Islet precursor cell (in vitro differentiated cells): ENCODE measurements around the gene LRP1-AS.

Source experiments
- DNase-seq: peaks from one replicate; pipeline ENCODE4 v3.0.0-alpha.2; 2018

Gene LRP1-AS

DNA sequence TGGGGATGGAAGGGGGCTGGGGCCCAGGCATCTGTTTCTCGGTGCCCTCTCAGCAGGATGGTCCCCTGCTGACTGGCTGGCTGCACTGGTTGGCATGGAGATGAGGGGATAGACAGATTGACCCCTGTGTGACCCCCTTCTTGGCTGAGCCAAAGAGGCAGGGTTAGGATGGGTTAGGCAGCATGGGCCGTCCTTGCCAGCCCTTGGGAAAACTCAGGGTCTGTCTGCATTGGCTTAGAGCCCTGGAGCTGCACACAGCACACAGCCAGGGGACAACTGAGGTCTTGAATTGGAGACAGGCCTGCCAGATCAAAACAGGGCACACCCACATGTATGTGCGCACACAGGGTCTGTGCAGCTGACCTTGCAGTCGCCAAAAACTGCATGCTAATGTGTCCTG, 11.2 kb upstream of the LRP1-AS start:
- DNase-seq, result no peak

DNA sequence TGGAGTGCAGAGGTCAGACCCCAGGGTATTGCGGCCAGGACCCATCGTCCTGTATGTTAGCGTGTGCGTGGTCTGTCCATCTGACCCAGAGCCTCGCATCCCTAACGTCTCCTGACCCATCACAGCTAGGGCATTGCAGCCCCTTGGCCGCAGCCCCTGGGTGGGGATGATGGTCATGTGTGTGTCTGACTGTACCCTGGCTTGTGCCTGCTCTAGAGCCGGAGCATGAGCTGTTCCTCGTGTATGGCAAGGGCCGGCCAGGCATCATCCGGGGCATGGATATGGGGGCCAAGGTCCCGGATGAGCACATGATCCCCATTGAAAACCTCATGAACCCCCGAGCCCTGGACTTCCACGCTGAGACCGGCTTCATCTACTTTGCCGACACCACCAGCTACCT, 10.8 kb upstream of the LRP1-AS start:
- no peak for DNase-seq

- DNase-seq, result no peak
Observed at GRCh38 chr12:57157588-57158173, 10.3 kb upstream of the LRP1-AS start.

DNA sequence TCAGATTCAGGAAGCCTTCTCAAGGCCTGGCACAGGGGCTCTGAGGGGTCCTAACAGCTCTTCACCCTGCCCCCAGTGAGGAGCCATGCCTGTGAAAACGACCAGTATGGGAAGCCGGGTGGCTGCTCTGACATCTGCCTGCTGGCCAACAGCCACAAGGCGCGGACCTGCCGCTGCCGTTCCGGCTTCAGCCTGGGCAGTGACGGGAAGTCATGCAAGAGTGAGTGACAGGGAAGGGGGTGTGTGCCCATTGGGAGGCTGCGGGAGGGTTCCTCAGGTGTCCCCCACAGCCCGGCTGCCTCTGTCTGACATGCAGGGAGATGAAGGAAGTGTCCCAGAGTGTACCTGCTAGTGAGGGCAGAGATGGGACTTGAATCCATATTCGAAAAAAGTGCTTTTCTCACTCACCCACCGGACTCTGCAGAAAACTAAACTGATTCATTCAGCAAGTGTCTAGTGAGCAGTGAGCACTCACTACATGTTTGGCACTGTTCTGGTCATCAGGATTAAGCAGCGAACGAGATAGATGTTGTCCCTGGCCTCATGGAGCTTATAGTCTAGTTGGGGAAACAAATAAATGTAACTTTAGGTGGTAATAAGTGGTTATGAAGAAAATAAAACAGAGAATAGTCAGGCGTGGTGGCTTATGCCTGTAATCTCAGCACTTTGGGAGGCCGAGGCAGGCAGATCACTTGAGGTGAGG, 9.4 kb upstream of the LRP1-AS start:
- DNase-seq, result no peak

DNA sequence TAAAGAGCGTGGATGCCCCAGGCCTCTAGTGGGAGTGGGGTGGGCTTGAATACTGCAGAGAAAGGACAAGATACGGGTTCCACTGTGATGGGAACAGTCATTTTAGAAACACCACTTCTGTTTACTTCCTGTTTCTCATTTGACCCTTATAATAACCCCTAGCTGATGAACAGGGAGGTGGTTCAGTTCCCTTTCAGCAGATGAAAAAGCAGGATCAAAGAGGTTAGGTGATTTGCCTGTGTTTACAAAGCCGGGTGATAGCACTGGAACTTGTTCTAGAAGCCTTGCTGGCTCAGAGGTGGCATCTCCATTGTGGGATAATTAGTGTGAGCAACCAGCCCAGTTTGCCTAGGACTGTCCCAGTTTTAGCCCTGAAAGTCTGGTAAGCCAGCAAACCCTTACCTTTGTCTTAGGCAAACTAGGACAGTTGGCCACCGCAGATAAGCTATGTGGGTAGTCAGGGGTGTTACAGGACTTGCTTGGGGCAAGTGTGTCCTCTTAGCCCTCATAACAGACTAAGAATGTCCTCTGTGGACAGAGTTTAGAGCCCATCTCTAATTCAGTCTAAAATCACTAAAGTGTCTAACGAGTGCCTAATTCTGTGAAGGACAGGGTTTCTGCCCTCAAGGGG, 7.5 kb upstream of the LRP1-AS start:
- DNase-seq, result no peak

- DNase-seq, result no peak
Observed at GRCh38 chr12:57154076-57154475, 6.7 kb upstream of the LRP1-AS start.

- DNase-seq, result no peak
Observed at GRCh38 chr12:57153415-57153997, 6.1 kb upstream of the LRP1-AS start.

- DNase-seq, result no peak
Observed at GRCh38 chr12:57152639-57153038, 5.2 kb upstream of the LRP1-AS start.

GRCh38 chr12:57151741-57152630, 4.6 kb upstream of the LRP1-AS start:
- DNase-seq, result no peak

DNA sequence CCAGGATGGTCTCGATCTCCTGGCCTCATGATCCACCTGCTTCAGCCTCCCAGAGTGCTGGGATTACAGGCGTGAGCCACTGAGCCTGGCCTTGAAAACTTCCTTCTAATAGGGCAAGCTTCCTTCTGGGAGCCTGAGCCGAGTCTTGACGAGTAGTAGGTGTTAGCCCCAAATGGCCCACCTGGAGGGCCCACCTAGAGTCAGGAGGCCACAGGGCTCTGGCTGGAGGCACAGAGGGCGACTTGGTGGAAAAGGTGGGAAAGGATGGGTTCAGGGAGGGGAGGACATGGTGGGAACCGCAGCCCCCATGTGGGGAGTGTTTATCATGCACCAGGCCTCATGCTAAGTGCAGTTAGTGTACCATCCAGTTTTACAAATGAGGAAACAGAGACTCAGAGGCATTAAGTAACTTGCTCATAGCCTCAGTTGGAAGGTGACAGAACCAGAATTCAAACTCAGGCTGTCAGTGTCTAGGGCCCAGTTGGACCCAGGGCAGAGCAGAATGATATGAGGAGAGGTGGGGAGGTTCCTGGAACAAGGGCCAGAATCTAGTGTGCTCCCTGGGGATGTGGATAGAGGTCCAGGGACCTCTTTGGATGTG, 3.1 kb upstream of the LRP1-AS start:
- no peak for DNase-seq

- no peak for DNase-seq
Observed at GRCh38 chr12:57149245-57149900, 2.0 kb upstream of the LRP1-AS start.

GRCh38 chr12:57148469-57149244, 1.2 kb upstream of the LRP1-AS start:
- DNase-seq, result no peak

GRCh38 chr12:57146092-57146491, 1.3 kb downstream of the LRP1-AS start:
- no peak for DNase-seq

GRCh38 chr12:57145460-57146059, 1.9 kb downstream of the LRP1-AS start:
- DNase-seq, result no peak

DNA sequence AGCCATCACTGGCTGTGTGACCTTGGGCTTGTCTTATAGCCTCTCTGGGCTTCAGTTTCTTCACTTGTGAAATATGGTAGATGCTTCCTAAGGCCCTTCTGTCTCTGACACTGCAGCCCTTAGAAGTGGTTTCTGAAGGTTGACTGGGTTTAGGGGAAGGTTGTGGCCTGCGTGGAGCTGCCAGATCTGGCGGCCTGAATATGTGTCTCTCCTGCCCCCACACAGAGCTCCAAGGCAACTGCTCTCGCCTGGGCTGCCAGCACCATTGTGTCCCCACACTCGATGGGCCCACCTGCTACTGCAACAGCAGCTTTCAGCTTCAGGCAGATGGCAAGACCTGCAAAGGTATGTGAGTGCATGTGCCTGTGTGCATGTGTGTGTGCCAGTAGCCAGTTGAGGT, 4.0 kb downstream of the LRP1-AS start:
- no peak for DNase-seq

- no peak for DNase-seq
Observed at GRCh38 chr12:57142727-57143126, 4.7 kb downstream of the LRP1-AS start.

DNA sequence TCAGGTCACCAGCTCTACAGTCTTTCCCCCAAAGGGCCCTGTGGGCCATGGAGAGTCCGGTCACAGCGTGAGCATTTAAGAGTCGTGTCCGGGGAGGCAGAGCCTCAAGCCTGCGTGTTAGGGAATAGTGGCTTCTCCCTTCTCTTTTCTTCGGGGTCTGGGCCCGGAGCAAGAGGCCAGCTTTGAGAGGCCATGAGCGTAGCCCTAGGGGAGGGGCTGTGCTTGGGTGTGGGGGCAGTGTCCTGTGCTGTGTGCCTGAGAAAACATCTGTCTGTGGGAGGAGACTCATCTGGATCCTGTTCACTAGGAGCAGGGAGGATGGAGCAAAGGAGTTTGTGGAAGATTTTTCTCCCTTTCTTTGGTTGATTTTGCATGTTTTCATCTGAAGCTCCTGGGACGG, 5.3 kb downstream of the LRP1-AS start:
- no peak for DNase-seq

- DNase-seq, result no peak
Observed at GRCh38 chr12:57141249-57141648, 6.2 kb downstream of the LRP1-AS start.

DNA sequence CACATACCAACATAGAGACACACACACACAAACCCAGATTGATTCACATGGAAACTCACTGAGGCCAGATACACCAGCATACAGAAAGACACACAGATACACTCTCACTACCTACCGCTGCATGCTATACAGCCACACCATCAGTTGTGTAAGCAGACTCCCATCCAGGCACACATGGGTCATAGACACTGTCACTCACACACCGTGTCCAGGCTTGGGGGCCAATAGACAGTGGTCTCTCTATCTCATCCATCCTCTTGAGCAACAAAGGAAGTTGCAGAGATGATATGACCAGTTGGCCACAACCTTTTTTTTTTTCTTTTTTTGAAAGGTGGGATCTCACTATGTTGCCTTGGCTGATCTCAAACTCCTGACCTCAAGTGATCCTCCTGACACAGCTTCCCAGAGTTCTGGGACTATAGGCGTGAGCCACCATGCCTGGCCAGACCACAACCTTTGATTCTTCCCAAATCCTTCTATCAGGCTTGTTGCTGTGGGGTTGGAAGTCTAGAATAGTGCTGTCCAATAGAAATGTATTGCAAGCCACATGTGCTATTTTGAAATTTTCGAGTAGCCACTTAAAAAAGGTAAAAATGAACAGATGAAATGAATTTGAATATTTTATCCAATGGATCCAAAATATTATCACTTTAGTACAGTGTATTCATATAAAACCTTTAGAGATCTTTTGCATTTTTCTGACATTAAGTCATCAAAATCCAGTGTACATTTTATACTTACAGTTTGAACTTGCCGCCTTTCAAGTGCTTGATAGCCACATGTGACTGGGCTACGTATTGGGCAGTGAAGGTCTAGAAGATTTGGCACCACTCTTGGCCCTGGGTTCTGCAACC, 7.4 kb downstream of the LRP1-AS start:
- no peak for DNase-seq
